ENCODE data around the gene CADM4. TPM values are rescaled to one million over a fixed set of nuclear protein-coding genes. Genes with fewer than 3 reads are reported as not detected.
"Not testable (repeated sequence)": the region's sequence is repeated elsewhere in the genome, so short reads cannot be mapped to it uniquely, and the experiment has no call there.

CADM4 gene
- total RNA-seq, 1 experiment from 2014 or later, result 3.1 TPM

DNA sequence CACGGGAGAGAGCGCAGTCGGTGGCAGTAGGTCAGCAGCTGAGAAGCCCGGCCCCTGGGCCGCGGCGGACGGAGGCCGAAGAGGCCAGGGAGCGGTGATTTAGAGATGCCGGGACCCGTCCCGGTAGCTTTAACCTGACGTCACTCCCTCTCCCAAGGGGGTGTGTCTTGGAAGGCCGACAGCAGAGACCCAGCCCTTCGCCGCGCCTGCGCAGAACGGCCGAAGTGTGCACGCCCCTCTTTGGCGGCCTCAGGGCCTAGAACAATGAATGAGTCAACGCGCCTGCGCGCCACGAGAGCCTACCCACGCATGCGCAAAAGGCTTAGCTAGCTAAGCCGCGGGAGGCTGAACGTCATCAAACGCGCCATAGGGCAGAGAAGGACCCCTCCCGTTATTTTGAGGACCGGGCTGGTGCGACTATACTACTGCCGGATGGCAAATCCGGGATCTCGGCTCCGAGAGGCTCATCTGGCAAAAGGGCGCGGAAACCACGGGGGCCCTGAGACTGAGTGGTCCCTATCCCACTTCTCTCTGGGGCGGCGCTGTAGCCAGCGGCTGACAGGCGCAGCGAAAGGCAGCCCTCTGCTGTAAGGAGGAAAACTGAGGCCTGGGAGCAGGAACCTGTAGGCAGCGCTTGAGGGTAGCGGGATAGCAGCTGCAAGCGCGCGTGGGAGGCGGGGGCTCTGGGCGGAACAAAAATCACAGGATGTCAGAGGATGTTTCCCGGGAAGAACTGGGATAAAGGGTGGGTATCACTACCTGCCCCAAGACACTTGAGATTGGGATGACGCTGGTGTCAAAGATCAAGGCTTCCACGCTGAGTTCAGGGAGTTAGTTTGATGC, 43.4 kb downstream of the CADM4 start, which contains the start of the genes IRGQ and ZNF576:
TSS of gene IRGQ (minus strand) at position 136 of the 843 bp plus-strand sequence. CDS start 796 bp downstream, outside the sequence.
TSS of gene ZNF576 (plus strand) at position 597 of the 843 bp plus-strand sequence. CDS start 514 bp downstream, outside the sequence.
- H3K4me3 ChIP-seq, result peak within 1 kb of the TSS; percentile 64
- no peaks in the 10 kb centered on the region for H3K27me3 ChIP-seq
- peak within 1 kb of the TSS; percentile 99 for H3K27ac ChIP-seq
- H3K4me1 ChIP-seq, result 0 out of 2 replicates have a peak, but pooled peaks cover 4% of the 10 kb centered on the region
- peak; percentile 99 to 100 for DNase-seq
- H3K9me3 ChIP-seq (replicated peaks), result no peaks in the 10 kb centered on the region
- H3K36me3 ChIP-seq, result peaks cover 2% of the 10 kb centered on the region

DNA sequence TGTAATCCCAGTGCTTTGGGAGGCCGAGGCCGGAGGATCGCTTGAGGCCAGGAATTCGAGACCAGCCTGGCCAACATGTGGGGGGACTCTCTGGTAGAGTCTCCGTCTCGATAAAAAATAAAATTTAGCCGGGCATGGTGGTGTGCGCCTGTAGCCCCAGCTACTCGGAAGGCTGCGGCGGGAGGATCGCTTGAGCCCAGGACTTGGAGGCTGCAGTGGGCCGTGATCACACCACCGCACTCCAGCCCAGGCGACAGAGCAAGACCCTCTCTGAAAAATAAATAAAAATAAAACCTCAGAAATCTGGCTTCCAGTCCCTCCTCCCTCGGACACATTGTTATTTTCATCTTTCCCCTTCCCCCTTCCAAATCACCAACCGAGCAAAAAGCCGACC, 44.0 kb downstream of the CADM4 start:
- H3K9me3 ChIP-seq (replicated peaks), result no peaks in the 10 kb centered on the region
- H3K36me3 ChIP-seq, result no peaks in the 10 kb centered on the region; the same call in 1 of the 2 replicates
- H3K27me3 ChIP-seq, result no peaks in the 10 kb centered on the region
- peak overlapping the region; percentile 99 for H3K27ac ChIP-seq
- no peak for DNase-seq
- H3K4me1 ChIP-seq, result 0 out of 2 replicates have a peak, but pooled peaks cover 4% of the 10 kb centered on the region
- H3K4me3 ChIP-seq, result peak overlapping the region; percentile 64

DNA sequence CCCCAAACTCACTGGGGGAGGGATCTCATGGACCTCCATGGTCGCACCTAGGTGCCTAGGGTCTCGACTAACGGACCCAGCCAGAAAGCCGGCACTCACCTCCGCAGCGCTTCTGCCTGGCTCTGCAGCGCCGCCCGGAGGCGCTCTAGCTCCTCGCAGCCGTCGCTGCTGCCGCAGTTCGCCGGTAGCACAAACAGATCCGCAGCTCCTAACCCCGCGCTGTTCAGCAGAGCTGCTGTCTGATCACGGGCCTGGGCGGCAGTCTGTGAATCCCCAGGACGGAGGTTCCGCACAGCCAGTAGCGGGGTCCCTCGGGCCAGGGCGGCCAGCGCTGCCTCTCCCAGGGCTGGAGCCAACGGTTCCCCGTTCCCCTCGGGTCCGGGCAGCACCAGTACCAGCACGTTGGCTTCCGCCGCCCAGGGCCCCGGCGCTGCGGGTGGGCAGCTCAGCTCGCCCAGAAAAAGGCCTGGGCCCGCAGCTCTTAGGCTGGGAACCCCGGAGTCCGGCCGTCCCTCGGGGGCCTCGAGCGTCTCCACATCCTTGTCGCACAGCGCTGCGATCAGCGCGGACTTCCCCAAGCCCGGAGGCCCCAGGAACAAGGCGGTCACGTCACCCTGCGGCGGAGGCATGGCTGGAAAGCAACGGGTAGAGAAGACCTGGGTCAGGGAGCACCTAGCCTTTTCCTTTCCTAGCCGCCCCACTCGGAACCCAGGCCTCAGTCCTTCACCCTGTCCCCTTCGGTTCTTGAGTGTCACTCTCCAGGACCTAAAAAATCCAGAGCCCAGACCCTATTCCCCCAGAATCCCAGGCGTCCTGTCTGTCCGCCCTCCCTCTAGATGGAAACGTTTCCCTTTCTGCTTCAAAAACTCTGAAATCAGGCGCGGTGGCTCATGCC, 44.7 kb downstream of the CADM4 start:
- DNase-seq, result no peak
- no peaks in the 10 kb centered on the region; the same call in 1 of the 2 replicates for H3K36me3 ChIP-seq
- 0 out of 2 replicates have a peak, but pooled peaks cover 4% of the 10 kb centered on the region for H3K4me1 ChIP-seq

DNA sequence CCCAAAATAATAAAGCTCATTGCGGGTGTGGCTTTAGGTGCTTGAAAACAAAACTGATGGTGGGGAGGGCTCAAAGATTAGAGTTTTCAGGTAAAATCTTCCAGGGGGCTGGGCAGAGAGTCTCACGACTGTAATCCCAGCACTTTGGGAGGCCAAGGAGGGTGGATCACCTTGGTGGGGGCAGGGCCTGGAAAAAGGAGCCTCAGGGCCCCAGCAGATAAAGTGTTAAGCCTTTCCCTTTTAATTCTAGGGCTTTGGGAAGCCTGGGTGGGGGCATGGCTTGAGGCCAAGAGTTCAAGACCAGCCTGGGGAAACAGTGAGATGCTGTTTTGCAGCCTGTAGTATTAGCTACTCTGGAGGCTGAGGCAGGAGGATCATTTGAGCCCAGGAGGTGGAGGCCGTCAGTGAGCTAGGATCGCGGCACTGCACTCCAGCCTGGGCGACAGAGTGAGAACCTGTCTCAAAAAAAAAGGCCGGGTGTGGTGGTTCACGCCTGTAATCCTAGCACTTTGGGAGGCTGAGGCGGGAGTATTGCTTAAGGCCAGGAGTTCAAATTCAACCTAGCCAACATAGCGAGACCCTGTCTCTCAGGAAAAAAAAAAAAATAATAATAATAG, 45.5 kb downstream of the CADM4 start:
- H3K4me1 ChIP-seq, result 0 out of 2 replicates have a peak, but pooled peaks cover 4% of the 10 kb centered on the region
- H3K27ac ChIP-seq, result no peak overlapping the region
- no peaks in the 10 kb centered on the region for H3K27me3 ChIP-seq
- H3K36me3 ChIP-seq, result no peaks in the 10 kb centered on the region
- DNase-seq, result no peak
- H3K4me3 ChIP-seq, result no peak overlapping the region
- no peaks in the 10 kb centered on the region for H3K9me3 ChIP-seq (replicated peaks)

More for the DNA sequence above, 44.7 kb downstream of the CADM4 start:
- Histone ChIP-seq H3K9me3 (replicated peaks) (no peaks in the 10 kb centered on the region), H3K27ac (peak overlapping the region; percentile 99), H3K4me3 (peak overlapping the region; percentile 64), H3K27me3 (no peaks in the 10 kb centered on the region)

DNA sequence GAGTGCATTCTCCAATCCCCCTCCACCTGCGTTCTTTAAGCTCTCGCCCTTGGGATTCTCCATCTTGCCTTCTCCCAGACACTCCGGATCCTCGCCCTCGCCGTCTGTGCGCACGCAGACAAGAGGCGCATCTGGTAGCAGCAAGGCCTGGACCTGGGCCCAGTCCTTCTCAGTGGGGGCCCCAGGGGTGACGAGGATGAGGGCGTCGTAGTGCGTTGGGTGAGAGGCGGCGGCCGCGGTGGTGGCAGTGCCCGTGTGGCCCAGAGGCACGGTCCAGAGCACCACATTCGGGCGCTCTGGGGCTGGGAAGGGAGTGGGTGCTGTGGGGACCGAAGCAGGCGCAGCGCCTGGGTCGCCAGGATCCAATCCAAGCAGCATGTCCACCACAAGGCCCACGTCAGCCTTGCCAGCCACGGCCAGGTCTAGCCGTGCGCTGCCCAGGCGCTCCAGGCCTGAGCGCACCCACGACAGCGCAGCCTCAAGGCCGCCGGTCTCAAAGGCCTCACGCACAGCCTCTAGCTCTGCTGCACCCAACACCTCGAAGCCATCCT, 46.8 kb downstream of the CADM4 start:
- Histone ChIP-seq H3K36me3 (no peaks in the 10 kb centered on the region), H3K4me1 (0 out of 2 replicates have a peak, but pooled peaks cover 4% of the 10 kb centered on the region), H3K27ac (no peak overlapping the region)

DNA sequence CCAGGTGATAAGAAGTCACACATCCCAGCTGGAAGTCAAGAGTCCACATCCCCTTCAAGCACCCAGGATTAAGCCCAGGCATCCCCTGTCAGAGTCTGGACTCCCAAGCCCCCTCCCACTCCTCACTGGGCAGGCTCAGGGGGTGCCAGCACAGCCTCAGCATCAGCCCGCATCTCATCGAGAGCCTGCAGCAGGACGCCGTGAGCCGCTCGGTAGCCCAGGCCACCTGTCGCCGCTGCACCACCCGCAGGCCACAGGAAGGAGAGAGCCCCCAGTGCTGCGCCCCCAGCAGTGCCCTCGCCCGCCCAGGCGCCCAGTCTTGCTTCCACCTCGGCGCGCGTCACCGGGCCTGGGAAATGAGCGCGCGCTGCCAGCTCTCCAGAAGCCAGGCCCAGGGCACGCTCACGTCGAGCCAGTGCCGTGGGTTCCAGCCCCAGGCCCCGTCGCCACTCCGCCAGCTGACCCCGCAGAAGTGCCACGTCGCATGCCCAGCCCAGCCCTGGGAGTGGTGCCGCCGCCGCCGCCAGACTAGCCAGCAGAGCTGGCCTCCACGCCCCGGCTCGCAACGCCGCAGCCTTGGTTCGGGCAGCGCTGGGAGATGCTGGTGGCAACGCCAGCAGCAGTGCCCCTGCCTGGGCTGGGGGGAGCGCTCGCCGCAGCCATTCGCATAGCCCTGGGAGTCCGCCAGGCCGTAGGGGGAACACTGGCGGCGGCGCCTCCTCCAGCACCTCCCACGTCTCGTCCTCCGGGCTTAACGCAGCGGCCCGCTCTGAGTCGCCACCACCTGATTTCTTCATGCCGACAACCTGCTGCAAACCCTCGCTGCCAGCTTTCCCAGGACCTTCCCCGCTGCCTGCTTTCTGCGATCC, 47.5 kb downstream of the CADM4 start:
- H3K36me3 ChIP-seq, result no peaks in the 10 kb centered on the region
- no peak for DNase-seq
- no peaks in the 10 kb centered on the region for H3K4me1 ChIP-seq
- H3K9me3 ChIP-seq (replicated peaks), result no peaks in the 10 kb centered on the region
- H3K4me3 ChIP-seq, result no peak overlapping the region
- H3K27me3 ChIP-seq, result no peaks in the 10 kb centered on the region
- H3K27ac ChIP-seq, result no peak overlapping the region

More for the DNA sequence above, 46.8 kb downstream of the CADM4 start:
- DNase-seq, result no peak
- Histone ChIP-seq H3K27me3 (no peaks in the 10 kb centered on the region), H3K4me3 (no peak overlapping the region), H3K9me3 (replicated peaks) (no peaks in the 10 kb centered on the region)

DNA sequence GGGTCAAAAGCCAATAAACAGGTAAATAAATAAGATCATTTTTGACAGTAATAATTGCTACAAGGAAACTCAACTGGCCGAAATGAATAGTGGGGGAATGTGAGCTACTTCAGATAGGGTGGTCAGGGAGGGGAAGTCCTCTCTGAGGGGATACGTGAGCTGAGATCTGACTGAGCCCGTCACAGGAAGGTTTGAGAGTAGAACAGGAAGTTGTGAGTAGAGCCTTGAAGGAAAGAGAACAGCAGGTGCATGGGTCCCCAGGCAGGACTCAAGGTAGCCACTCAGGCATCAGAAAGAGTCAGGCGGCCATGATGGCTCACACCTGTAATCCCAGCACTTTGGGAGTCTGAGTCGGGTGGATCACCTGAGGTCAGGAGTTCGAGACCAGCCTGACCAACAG, 50.0 kb downstream of the CADM4 start:
- Histone ChIP-seq H3K4me3 (no peak overlapping the region), H3K27ac (no peak overlapping the region), H3K4me1 (no peaks in the 10 kb centered on the region), H3K9me3 (replicated peaks) (no peaks in the 10 kb centered on the region), H3K36me3 (no peaks in the 10 kb centered on the region), H3K27me3 (no peaks in the 10 kb centered on the region)
- no peak for DNase-seq

DNA sequence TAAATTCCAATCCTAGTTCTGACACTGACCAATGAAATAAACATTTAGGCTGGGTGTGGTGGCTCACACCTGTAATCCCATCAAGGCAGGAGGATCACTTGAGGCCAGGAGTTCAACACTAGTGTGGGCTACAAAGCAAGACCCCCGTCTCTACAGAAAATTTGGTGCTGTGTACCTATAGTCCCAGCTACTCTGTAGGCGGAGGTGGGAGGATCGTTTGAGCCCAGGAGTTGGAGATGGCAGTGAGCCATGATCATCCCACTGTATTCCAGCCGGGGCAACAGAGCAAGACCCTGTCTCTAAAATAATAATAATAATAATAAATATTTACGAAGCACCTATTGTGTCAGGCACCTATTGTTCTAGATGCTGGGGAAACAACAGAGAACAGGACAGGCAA, 50.4 kb downstream of the CADM4 start:
- no peak overlapping the region for H3K4me3 ChIP-seq
- H3K9me3 ChIP-seq (replicated peaks), result no peaks in the 10 kb centered on the region
- DNase-seq, result no peak
- no peaks in the 10 kb centered on the region for H3K36me3 ChIP-seq
- H3K27me3 ChIP-seq, result no peaks in the 10 kb centered on the region
- no peaks in the 10 kb centered on the region for H3K4me1 ChIP-seq
- no peak overlapping the region for H3K27ac ChIP-seq

DNA sequence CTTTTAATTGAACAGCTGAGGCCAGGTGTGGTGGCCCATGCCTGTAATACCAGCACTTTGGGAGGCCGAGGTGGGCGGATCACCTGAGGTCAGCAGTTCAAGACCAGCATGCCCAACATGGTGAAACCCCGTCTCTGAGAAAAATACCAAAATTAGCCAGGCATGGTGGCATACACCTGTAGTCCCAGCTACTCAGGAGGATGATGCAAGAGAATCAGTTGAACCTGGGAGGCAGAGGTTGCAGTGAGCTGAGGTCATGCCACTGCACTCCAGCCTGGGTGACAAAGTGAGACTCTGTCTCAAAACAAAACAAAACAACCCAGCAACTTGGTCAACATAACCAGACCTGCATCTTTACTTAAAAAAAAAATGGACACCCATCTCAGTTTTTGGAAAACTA, 52.6 kb downstream of the CADM4 start:
- H3K36me3 ChIP-seq, H3K27ac ChIP-seq: not testable (repeated sequence)

DNA sequence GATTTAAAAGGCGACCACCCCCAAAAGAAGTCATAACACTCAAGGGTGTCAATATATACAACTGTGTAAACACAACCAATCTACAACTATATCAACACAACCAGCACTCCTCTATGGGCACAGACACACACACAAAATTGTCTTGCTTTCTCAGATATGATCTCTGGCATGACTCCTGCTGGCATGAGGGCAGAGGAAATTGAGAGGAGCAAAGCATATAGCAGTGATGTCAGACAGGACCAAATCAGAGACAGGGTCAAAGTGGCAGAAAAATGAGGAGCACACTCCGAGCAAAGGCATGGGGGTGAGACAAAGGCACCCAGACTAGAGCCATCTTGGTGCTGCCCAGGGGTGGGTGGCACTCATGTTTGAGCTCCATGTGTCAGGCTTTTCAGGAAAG, 53.3 kb downstream of the CADM4 start:
- no peaks in the 10 kb centered on the region for H3K9me3 ChIP-seq (replicated peaks)
- H3K4me1 ChIP-seq, result no peaks in the 10 kb centered on the region
- H3K27me3 ChIP-seq, result no peaks in the 10 kb centered on the region
- no peak overlapping the region for H3K27ac ChIP-seq
- H3K4me3 ChIP-seq, result no peak overlapping the region
- H3K36me3 ChIP-seq, result no peaks in the 10 kb centered on the region
- no peak for DNase-seq

More for the DNA sequence above, 52.6 kb downstream of the CADM4 start:
- not testable (repeated sequence) for DNase-seq; H3K4me3 ChIP-seq; H3K4me1 ChIP-seq; H3K27me3 ChIP-seq; H3K9me3 ChIP-seq (replicated peaks)

DNA sequence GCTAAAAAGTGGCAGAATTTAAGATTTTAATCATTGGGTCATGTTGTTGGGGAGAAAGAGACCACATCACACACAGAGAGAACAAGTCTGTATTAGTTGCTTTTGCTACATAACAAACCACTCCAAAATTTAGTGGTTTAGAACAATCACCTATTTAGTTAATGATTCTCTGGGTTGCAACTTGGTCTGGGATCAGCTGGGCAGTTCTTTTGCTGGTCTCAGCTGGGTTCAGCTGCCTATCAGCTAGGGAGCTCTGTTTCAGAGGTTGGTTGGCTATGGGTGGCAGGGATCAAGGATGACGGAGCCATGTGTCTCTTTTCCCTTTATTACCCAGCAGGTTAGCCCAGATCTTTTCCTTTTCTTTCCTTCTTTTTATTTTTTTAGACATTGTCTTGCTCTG, 55.2 kb downstream of the CADM4 start:
- no peaks in the 10 kb centered on the region for H3K9me3 ChIP-seq (replicated peaks)
- no peak overlapping the region for H3K27ac ChIP-seq
- no peaks in the 10 kb centered on the region for H3K36me3 ChIP-seq
- no peaks in the 10 kb centered on the region for H3K4me1 ChIP-seq
- no peaks in the 10 kb centered on the region for H3K27me3 ChIP-seq
- DNase-seq, result no peak
- H3K4me3 ChIP-seq, result no peak overlapping the region

DNA sequence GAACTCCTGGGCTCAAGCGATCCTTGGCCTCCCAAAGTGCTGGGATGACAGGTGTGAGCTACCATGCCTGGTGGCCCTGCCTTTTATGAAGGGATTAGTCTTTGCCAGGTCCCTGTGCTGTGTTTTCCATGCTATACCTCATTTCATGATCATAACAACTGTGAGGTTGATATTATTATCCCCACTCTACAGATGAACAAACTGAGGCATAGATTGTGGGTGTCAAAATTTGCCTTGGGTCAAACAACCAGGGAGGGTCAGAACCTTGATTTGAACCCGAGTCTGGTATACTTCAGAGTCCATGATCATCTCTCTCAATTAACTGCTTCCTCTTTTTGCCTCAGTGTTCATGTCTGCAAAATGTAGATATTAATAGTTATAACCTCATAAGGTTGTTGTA, 57.2 kb downstream of the CADM4 start:
- Histone ChIP-seq H3K9me3 (replicated peaks) (no peaks in the 10 kb centered on the region), H3K4me1 (no peaks in the 10 kb centered on the region), H3K36me3 (no peaks in the 10 kb centered on the region), H3K4me3 (no peak overlapping the region), H3K27me3 (no peaks in the 10 kb centered on the region), H3K27ac (no peak overlapping the region)
- DNase-seq, result no peak

DNA sequence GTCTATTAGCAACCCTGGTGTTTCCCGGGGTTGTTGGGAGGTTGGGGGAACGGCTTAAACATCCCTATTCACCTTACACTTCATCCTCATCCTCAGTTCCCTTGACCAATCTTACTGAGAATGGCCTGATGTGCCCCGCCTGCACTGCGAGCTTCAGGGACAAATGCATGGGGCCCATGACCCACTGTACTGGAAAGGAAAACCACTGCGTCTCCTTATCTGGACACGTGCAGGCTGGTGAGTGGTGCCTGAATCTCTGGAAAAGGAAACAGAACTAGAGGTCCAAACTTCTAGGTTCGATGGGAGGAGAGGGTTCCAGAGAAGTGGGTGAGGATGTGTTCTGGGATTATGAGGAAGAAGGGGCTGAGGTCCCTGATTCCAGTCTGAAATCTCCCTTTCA, 58.2 kb downstream of the CADM4 start:
- no peak overlapping the region for H3K27ac ChIP-seq
- no peak overlapping the region; the same call in 1 of the 2 replicates for H3K4me3 ChIP-seq
- H3K27me3 ChIP-seq, result no peaks in the 10 kb centered on the region
- no peak for DNase-seq
- no peaks in the 10 kb centered on the region for H3K36me3 ChIP-seq
- H3K9me3 ChIP-seq (replicated peaks), result no peaks in the 10 kb centered on the region
- H3K4me1 ChIP-seq, result no peaks in the 10 kb centered on the region
